Coronary artery (tissue), 2 donors: ENCODE results near the gene TGFBR3.

Source experiments
- DNase-seq: peaks from one replicate; pipeline ENCODE4 v3.0.0-alpha.2; 2017; ENCODE audit warnings: low spot score
- H3K27ac ChIP-seq, 2 donors: fragments of 200-600 bp; sonication (generic); one replicate each; pipeline ENCODE4 v1.5.1; 2016 to 2019
- H3K4me3 ChIP-seq: fragments of 200-600 bp; sonication (generic); 2 replicates; pipeline ENCODE4 v1.5.1; 2016; ENCODE audit warnings: mild to moderate bottlenecking, moderate library complexity
- CTCF ChIP-seq: fragments of 200-600 bp; sonication (generic); IDR thresholded peaks from one replicate; pipeline ENCODE4 v1.5.1; 2019; ENCODE audit warnings: antibody characterized with exemption

Gene TGFBR3

DNA sequence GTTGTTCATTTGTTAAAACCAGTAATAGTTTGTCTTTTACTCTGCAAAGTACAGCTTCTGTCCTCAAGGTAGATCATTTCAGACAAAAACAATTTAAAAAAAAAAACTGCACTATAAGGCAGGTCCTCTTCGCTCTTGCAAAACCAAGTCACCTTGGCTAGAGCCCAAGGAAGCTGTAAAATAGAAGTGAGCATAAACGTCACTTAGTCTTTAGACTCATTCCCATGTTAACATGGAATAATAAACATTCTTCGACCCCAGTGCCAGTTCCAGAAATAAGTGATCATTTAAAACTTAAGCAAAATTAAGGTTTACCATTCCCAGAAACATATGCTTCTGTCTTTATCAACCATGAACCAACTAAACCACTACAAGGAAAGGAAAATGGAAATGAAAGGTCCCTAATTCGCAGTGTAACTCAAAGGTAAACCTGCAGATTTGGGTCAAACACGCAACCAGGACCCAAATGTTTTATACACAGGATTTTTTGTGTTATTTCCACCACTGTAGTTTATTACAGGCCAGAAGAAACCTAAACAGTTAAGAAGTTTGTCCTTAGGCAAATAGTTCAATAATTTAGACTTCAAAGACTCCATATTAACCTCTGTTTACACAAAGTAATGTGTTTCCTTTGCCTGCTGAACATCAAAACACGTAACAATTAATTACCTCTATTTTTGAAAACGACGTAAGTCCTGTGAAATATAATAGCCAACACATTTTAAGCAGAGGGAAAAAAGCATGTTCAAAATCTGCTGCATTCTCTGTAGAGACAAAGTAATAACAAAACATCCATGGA is 54.6 kb downstream of the TGFBR3 start:
- H3K4me3 ChIP-seq: peak overlapping the region; percentile 15
- H3K27ac ChIP-seq: peak overlapping the region in 1 of 2 donors; percentile 73
- DNase-seq: no peak
- TF ChIP-seq CTCF: no peak

- Histone ChIP-seq H3K4me3 (peak overlapping the region; percentile 15), H3K27ac (peak overlapping the region; percentile 23 to 73)
- DNase-seq: peak; percentile 85
- TF ChIP-seq CTCF: no peak
These were observed 55.5 kb downstream of the TGFBR3 start for GRCh38 chr1:91830242-91831131.

DNA sequence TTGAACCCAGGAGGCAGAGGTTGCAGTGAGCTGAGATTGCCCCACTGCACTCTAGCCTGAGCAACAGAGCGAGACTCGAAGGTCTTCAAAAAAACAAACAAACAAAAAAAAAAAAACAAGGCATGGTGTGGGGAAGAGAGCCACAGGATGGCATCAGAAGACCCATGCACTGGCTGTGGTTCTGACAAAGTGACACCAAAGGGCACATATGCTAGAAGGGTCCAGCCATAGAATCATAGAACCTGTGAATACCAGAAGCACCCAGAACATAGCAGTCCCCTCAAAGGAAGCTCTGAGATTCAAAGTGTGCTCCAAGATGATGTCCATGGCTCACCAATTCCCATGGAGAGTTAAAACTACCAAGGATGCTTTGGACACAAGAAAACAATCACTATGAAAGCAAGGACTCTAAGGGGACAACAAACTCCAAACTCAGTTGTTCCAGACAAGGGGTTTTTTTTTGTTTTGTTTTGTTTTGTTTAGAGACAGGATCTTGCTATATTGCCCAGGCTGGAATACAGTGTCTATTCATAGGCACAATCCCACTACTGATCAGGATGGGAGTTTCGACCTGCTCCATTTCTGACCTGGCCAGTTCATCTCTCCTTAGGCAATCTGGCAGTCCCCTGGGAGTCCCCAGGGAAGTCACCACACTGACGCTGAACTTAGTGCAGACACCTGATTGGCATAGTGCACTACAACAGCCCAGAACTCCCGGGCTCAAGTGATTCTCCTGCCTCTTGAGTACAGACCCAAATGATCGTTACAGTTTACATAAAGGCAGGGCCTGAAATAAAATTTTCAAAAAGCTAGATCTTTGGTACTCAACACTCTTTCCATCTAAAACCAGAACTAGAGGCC is 56.4 kb downstream of the TGFBR3 start:
- no peak for DNase-seq
- Histone ChIP-seq H3K27ac (peak overlapping the region; percentile 23 to 73), H3K4me3 (no peak overlapping the region)
- TF ChIP-seq CTCF: no peak

- no peak for DNase-seq
- TF ChIP-seq CTCF: no peak
- H3K27ac ChIP-seq: no peak overlapping the region
- no peak overlapping the region for H3K4me3 ChIP-seq
These were observed 57.2 kb downstream of the TGFBR3 start for GRCh38 chr1:91828583-91829281.

GRCh38 chr1:91827459-91828321 is 58.3 kb downstream of the TGFBR3 start:
- H3K27ac ChIP-seq: no peak overlapping the region
- TF ChIP-seq CTCF: no peak
- DNase-seq: no peak
- H3K4me3 ChIP-seq: no peak overlapping the region
